Measurements from ENCODE around the gene PHLPP2. TPM values are rescaled to one million over a fixed set of nuclear protein-coding genes. Genes with fewer than 3 reads are reported as not detected.
"Not testable (repeated sequence)": the region's sequence is repeated elsewhere in the genome, so short reads cannot be mapped to it uniquely, and the experiment has no call there.

Gene PHLPP2
- total and polyA plus RNA-seq, 2 experiments from 2014 or later = 7.4 to 15.0 TPM

DNA sequence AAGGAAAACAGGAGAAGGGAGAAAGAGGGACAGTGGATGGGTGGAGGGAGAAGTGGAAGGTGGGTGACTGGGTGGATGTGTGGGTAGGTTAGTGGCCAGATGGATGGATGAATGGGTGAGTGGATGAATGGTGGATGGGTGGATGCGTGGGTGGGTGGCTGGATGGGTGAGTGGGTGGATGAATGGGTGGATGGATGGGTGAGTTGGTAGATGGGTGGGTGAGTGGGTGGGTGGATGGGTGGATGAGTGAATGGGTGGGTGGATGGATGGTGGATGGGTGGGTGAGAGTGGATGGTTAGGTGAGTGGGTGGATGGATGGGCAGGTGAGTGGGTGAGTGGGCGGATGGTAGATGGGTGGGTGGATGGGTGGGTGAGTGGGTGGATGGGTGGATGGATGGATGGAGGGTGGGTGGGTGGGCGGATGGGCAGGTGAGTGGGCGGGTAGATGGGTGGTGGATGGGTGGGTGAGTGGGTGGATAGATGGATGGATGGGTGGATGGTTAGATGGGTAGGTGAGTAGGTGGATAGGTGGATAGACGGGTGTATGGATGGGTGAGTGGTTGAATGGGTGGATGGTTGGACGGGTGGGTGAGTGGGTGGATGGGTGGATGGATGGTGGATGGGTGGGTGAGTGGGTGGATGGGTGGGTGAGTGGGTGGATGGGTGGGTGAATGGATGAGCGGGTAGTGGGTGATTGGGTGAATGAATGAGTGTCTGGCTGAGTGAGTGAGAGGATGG lies 99.2 kb downstream of the PHLPP2 start:
- H3K27me3 ChIP-seq = peaks cover 7% of the 10 kb centered on the region

GRCh38 chr16:71623597-71623996 lies 100.9 kb downstream of the PHLPP2 start:
- WGBS (ENCODE audit: low lambda C conversion rate, missing lambda C conversion rate) = 75% methylated on average over 3 of the region's 3 CpGs

More for the DNA sequence above, 99.2 kb downstream of the PHLPP2 start:
- Histone ChIP-seq H2AFZ (peak overlapping the region; percentile 98), H3K4me2 (peak overlapping the region; percentile 92), H3K36me3 (replicated peaks; ENCODE audit: insufficient read depth, low read depth) (no peaks in the 10 kb centered on the region), H3K9me3 (ENCODE audit: low read depth) (no peaks in the 10 kb centered on the region), H3K79me2 (peaks cover 15% of the 10 kb centered on the region), H3K4me1 (ENCODE audit: insufficient read depth) (no peaks in the 10 kb centered on the region), H3K27ac (no peak overlapping the region), H3K9me2 (replicated peaks; ENCODE audit: insufficient read depth) (no peaks in the 10 kb centered on the region), H3K4me3 (no peak overlapping the region), H4K20me1 (ENCODE audit: insufficient read depth, poor library complexity, severe bottlenecking) (peaks cover 6% of the 10 kb centered on the region)
- DNase-seq (ENCODE audit: low spot score) = no peak
- WGBS (ENCODE audit: low lambda C conversion rate, missing lambda C conversion rate) = 100% methylated on average over 1 of the region's 7 CpGs
- TF ChIP-seq EZH2 (IDR thresholded peaks at IDR 0.05; ENCODE audit: borderline replicate concordance) = no peak
- TF ChIP-seq EZH2phosphoT487 (IDR thresholded peaks at IDR 0.05; ENCODE audit: low read depth, severe bottlenecking, unreplicated experiment) = no peak
- TF ChIP-seq CTCF (IDR thresholded peaks at IDR 0.05; ENCODE audit: poor library complexity) = no peak

DNA sequence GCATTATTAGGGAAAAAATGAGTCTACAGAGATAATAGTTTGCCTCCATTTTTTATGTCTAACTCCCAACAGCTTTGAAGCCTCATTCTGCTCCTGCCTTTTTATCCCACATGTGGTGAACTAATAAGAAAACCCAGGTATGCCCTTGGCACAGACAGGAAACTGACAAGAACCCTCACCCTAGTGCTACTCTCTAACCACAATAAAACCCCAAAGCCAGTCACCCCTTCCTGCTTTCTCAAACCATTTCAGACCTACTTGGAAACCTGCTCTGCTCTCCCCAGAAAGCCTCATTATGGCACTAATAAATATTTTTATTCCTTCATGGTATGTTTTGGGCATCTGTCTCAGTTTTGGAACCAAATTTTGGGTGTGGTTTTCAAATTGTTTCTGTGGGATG lies 102.4 kb downstream of the PHLPP2 start:
- Histone ChIP-seq H3K4me2 (no peak overlapping the region), H3K79me2 (peaks cover under 1% of the 10 kb centered on the region), H4K20me1 (ENCODE audit: insufficient read depth, poor library complexity, severe bottlenecking) (no peaks in the 10 kb centered on the region), H3K27me3 (peaks cover 7% of the 10 kb centered on the region), H3K27ac (no peak overlapping the region), H3K9me3 (ENCODE audit: low read depth) (no peaks in the 10 kb centered on the region), H3K4me1 (ENCODE audit: insufficient read depth) (no peaks in the 10 kb centered on the region), H2AFZ (no peak overlapping the region), H3K36me3 (replicated peaks; ENCODE audit: insufficient read depth, low read depth) (no peaks in the 10 kb centered on the region), H3K4me3 (no peak overlapping the region), H3K9me2 (replicated peaks; ENCODE audit: insufficient read depth) (no peaks in the 10 kb centered on the region)
- DNase-seq (ENCODE audit: low spot score) = no peak
- TF ChIP-seq EZH2phosphoT487 (IDR thresholded peaks at IDR 0.05; ENCODE audit: low read depth, severe bottlenecking, unreplicated experiment) = no peak

More at GRCh38 chr16:71623597-71623996, 100.9 kb downstream of the PHLPP2 start:
- Histone ChIP-seq H3K9me2 (replicated peaks; ENCODE audit: insufficient read depth) (no peaks in the 10 kb centered on the region), H3K27ac (no peak overlapping the region), H3K9me3 (ENCODE audit: low read depth) (no peaks in the 10 kb centered on the region), H3K4me3 (no peak overlapping the region), H3K27me3 (peaks cover 7% of the 10 kb centered on the region), H3K36me3 (replicated peaks; ENCODE audit: insufficient read depth, low read depth) (no peaks in the 10 kb centered on the region), H3K4me2 (peak overlapping the region; percentile 46), H3K4me1 (ENCODE audit: insufficient read depth) (no peaks in the 10 kb centered on the region), H3K79me2 (peaks cover 13% of the 10 kb centered on the region), H2AFZ (no peak overlapping the region), H4K20me1 (ENCODE audit: insufficient read depth, poor library complexity, severe bottlenecking) (peaks cover 6% of the 10 kb centered on the region)
- TF ChIP-seq CTCF (IDR thresholded peaks at IDR 0.05; ENCODE audit: poor library complexity) (no peak), EZH2 (IDR thresholded peaks at IDR 0.05; ENCODE audit: borderline replicate concordance) (no peak), EZH2phosphoT487 (IDR thresholded peaks at IDR 0.05; ENCODE audit: low read depth, severe bottlenecking, unreplicated experiment) (no peak)
- no peak for DNase-seq (ENCODE audit: low spot score)

DNA sequence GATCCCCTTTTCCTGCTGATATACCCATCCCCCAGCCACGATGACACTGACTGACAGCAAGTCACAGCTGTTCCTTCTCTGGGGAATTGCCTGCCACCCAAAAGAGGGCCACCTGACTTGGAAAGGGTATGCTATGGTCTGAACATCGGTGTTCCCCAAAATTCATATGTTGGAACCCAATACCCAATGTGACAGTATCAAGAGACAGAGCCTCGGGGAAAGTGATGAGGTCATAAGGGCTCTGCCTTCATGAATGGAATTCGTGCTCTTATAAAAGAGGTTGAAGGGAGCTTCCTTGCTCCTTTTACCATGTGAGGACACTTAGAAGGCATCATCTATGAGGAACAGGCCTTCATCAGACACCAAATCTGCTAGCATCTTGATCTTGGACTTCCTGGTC lies 106.1 kb downstream of the PHLPP2 start:
- no peak for TF ChIP-seq EZH2 (IDR thresholded peaks at IDR 0.05; ENCODE audit: borderline replicate concordance)
- no peak for TF ChIP-seq CTCF (IDR thresholded peaks at IDR 0.05; ENCODE audit: poor library complexity)
- no peak for TF ChIP-seq EZH2phosphoT487 (IDR thresholded peaks at IDR 0.05; ENCODE audit: low read depth, severe bottlenecking, unreplicated experiment)
- H2AFZ ChIP-seq = no peak overlapping the region
- H3K9me3 ChIP-seq (ENCODE audit: low read depth) = no peaks in the 10 kb centered on the region
- no peak for DNase-seq (ENCODE audit: low spot score)
- H3K4me3 ChIP-seq = no peak overlapping the region
- H3K4me1 ChIP-seq (ENCODE audit: insufficient read depth) = no peaks in the 10 kb centered on the region
- no peak overlapping the region for H3K4me2 ChIP-seq
- no peaks in the 10 kb centered on the region for H3K9me2 ChIP-seq (replicated peaks; ENCODE audit: insufficient read depth)
- no peak overlapping the region for H3K27ac ChIP-seq
- no peaks in the 10 kb centered on the region for H3K36me3 ChIP-seq (replicated peaks; ENCODE audit: insufficient read depth, low read depth)
- no peaks in the 10 kb centered on the region for H4K20me1 ChIP-seq (ENCODE audit: insufficient read depth, poor library complexity, severe bottlenecking)
- H3K27me3 ChIP-seq = no peaks in the 10 kb centered on the region
- WGBS (ENCODE audit: low lambda C conversion rate, missing lambda C conversion rate) = 76% methylated on average over 4 of the region's 4 CpGs
- no peaks in the 10 kb centered on the region for H3K79me2 ChIP-seq

GRCh38 chr16:71614956-71615355 lies 109.5 kb downstream of the PHLPP2 start:
- not testable (repeated sequence) for H3K4me2 ChIP-seq; H3K36me3 ChIP-seq (replicated peaks; ENCODE audit: insufficient read depth, low read depth); H3K9me2 ChIP-seq (replicated peaks; ENCODE audit: insufficient read depth); H3K4me1 ChIP-seq (ENCODE audit: insufficient read depth); H4K20me1 ChIP-seq (ENCODE audit: insufficient read depth, poor library complexity, severe bottlenecking); H3K27me3 ChIP-seq; H3K4me3 ChIP-seq; H3K9me3 ChIP-seq (ENCODE audit: low read depth); H3K27ac ChIP-seq; H3K79me2 ChIP-seq; DNase-seq (ENCODE audit: low spot score); H2AFZ ChIP-seq
- 83% methylated on average over 3 of the region's 8 CpGs for WGBS (ENCODE audit: low lambda C conversion rate, missing lambda C conversion rate)

Data from hepatocyte (in vitro differentiated cells).